Hepatic stellate cell (primary cell): Measurements from ENCODE around the gene MTAP.

Experiments used
- DNase-seq: peaks from one replicate; pipeline ENCODE4 v3.0.0; 2011; ENCODE audit warnings: low spot score

The MTAP gene

GRCh38 chr9:21804791-21805190 is 2.4 kb downstream of the MTAP start:
- no peak for DNase-seq

- no peak for DNase-seq
Observed at GRCh38 chr9:21806644-21807043, 4.2 kb downstream of the MTAP start.

- DNase-seq = no peak
Observed at GRCh38 chr9:21810388-21810787, 8.0 kb downstream of the MTAP start.

GRCh38 chr9:21810881-21811280 is 8.4 kb downstream of the MTAP start:
- DNase-seq = no peak

GRCh38 chr9:21811914-21812313 is 9.5 kb downstream of the MTAP start:
- DNase-seq = no peak

- DNase-seq = no peak
Observed at GRCh38 chr9:21812415-21812814, 10.0 kb downstream of the MTAP start.

GRCh38 chr9:21812946-21813568 is 10.6 kb downstream of the MTAP start:
- peak; percentile 62 for DNase-seq

- no peak for DNase-seq
Observed at GRCh38 chr9:21813575-21814473, 11.4 kb downstream of the MTAP start.

- no peak for DNase-seq
Observed at GRCh38 chr9:21815643-21816042, 13.2 kb downstream of the MTAP start.

- no peak for DNase-seq
Observed at GRCh38 chr9:21817176-21817575, 14.7 kb downstream of the MTAP start.

GRCh38 chr9:21825637-21826036 is 23.2 kb downstream of the MTAP start:
- no peak for DNase-seq

GRCh38 chr9:21828853-21829410 is 26.5 kb downstream of the MTAP start:
- DNase-seq = no peak

- no peak for DNase-seq
Observed at GRCh38 chr9:21830589-21830988, 28.2 kb downstream of the MTAP start.

- DNase-seq = no peak
Observed at GRCh38 chr9:21831841-21832509, 29.5 kb downstream of the MTAP start.

GRCh38 chr9:21833090-21833801 is 30.8 kb downstream of the MTAP start:
- no peak for DNase-seq

GRCh38 chr9:21835121-21835520 is 32.7 kb downstream of the MTAP start:
- DNase-seq = no peak

GRCh38 chr9:21836437-21837161 is 34.2 kb downstream of the MTAP start:
- DNase-seq = peak; percentile 77

- DNase-seq = no peak
Observed at GRCh38 chr9:21837501-21837900, 35.1 kb downstream of the MTAP start.

GRCh38 chr9:21840647-21841046 is 38.2 kb downstream of the MTAP start:
- DNase-seq = no peak

GRCh38 chr9:21841133-21841532 is 38.7 kb downstream of the MTAP start:
- no peak for DNase-seq

GRCh38 chr9:21848615-21849014 is 46.2 kb downstream of the MTAP start:
- no peak for DNase-seq
